ENCODE data around the gene RNU2-1. TPM values are rescaled to one million over a fixed set of nuclear protein-coding genes. Genes with fewer than 3 reads are reported as not detected.
"Not testable (repeated sequence)": the region's sequence is repeated elsewhere in the genome, so short reads cannot be mapped to it uniquely, and the experiment has no call there.

RNU2-1 gene
- total and polyA plus RNA-seq, 12 donors, result 802 to 4,475 (median 3,039) TPM; not detected in 2

- intact Hi-C loops (cut with DNase I), result no loop called here
- no peaks in the 10 kb centered on the region for H3K4me1 ChIP-seq
- DNase-seq, result no peak
- no peak overlapping the region for H3K27ac ChIP-seq
- peaks cover 7 to 100% (median 99%) of the 10 kb centered on the region in 9 donors for H3K36me3 ChIP-seq
- ATAC-seq, result no peak
- WGBS, 2 donors, result 70 to 75% methylated on average over 4 of the region's 4 CpGs
- H3K27me3 ChIP-seq, result no peaks in the 10 kb centered on the region
- no peak overlapping the region for H3K4me3 ChIP-seq
- H3K9me3 ChIP-seq, result no peaks in the 10 kb centered on the region
- TF ChIP-seq, protein P1, sequence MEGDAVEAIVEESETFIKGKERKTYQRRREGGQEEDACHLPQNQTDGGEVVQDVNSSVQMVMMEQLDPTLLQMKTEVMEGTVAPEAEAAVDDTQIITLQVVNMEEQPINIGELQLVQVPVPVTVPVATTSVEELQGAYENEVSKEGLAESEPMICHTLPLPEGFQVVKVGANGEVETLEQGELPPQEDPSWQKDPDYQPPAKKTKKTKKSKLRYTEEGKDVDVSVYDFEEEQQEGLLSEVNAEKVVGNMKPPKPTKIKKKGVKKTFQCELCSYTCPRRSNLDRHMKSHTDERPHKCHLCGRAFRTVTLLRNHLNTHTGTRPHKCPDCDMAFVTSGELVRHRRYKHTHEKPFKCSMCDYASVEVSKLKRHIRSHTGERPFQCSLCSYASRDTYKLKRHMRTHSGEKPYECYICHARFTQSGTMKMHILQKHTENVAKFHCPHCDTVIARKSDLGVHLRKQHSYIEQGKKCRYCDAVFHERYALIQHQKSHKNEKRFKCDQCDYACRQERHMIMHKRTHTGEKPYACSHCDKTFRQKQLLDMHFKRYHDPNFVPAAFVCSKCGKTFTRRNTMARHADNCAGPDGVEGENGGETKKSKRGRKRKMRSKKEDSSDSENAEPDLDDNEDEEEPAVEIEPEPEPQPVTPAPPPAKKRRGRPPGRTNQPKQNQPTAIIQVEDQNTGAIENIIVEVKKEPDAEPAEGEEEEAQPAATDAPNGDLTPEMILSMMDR (IDR thresholded peaks at IDR 0.05), result no peak
Measured at GRCh38 chr17:43200127-43200526, 33.6 kb downstream of the RNU2-1 start.

DNA sequence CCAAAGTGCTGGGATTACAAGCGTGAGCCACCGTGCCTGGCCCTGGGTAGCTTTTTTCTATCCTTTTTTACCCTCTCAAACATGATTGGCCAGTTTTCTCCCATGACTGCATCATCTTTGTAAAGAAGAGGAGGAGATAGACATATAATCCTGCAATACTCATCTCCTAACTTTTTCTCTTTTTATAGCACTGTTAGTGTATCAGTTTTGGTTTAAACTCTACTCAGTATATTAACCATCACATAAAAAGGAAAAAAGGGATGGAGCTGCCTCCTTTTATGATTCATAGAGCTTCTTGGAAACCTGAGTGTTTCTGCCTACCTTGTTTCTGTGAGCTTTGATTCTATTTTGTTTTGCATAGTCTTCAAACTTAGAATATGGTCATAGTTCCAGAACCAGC is 34.1 kb downstream of the RNU2-1 start:
- H3K27ac ChIP-seq, result no peak overlapping the region
- ATAC-seq (no peak), DNase-seq (no peak)
- H3K27me3 ChIP-seq, result no peaks in the 10 kb centered on the region
- TF ChIP-seq, protein P1 (IDR thresholded peaks at IDR 0.05), result no peak
- intact Hi-C loops (cut with DNase I), result no loop called here
- no peak overlapping the region for H3K4me3 ChIP-seq
- H3K4me1 ChIP-seq, result no peaks in the 10 kb centered on the region
- peaks cover 12 to 100% (median 99%) of the 10 kb centered on the region in 9 donors for H3K36me3 ChIP-seq
- WGBS, 2 donors, result 89 to 96% methylated on average over 2 of the region's 2 CpGs
- H3K9me3 ChIP-seq, result no peaks in the 10 kb centered on the region

GRCh38 chr17:43193251-43193650 is 40.5 kb downstream of the RNU2-1 start:
- intact Hi-C loops (cut with DNase I), result no loop called here
- H3K4me3 ChIP-seq, result no peak overlapping the region
- TF ChIP-seq, protein P1 (IDR thresholded peaks at IDR 0.05), result no peak
- DNase-seq (no peak), ATAC-seq (no peak)
- H3K27me3 ChIP-seq, result no peaks in the 10 kb centered on the region
- H3K27ac ChIP-seq, result no peak overlapping the region
- peaks cover 18 to 100% (median 93%) of the 10 kb centered on the region in 9 donors for H3K36me3 ChIP-seq
- no peaks in the 10 kb centered on the region for H3K9me3 ChIP-seq
- 90 to 93% methylated on average over 5 of the region's 5 CpGs for WGBS, 2 donors
- H3K4me1 ChIP-seq, result no peaks in the 10 kb centered on the region

DNA sequence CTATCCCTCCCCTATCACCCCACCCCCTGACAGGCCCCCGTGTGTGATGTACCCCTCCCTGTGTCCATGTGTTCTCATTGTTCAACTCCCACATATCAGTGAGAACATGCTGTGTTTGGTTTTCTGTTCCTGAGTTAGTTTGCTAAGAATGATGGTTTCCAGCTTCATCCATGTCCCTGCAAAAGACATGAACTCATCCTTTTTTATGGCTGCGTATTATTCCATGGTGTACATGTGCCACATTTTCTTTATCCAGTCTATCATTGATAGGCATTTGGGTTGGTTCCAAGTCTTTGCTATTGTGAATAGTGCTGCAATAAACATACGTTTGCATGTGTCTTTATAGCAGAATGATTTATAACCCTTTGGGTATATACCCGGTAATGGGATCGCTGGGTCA is 47.1 kb downstream of the RNU2-1 start:
- WGBS, 2 donors, result 95 to 96% methylated on average over 5 of the region's 5 CpGs
- H3K9me3 ChIP-seq; H3K27me3 ChIP-seq; DNase-seq; ATAC-seq; H3K4me3 ChIP-seq; intact Hi-C loops (cut with DNase I); H3K27ac ChIP-seq; H3K4me1 ChIP-seq: not testable (repeated sequence)
- H3K36me3 ChIP-seq, result peaks cover 3 to 100% (median 61%) of the 10 kb centered on the region in 9 donors

- DNase-seq (no peak), ATAC-seq (no peak)
- intact Hi-C loops (cut with DNase I), result no loop called here
- H3K4me1 ChIP-seq, result peaks cover 0 to 6% (median 0%) of the 10 kb centered on the region in 9 donors
- H3K36me3 ChIP-seq, result peaks cover 0 to 100% (median 57%) of the 10 kb centered on the region in 9 donors
- no peaks in the 10 kb centered on the region for H3K9me3 ChIP-seq
- 93% methylated on average over 3 of the region's 3 CpGs for WGBS, 2 donors
- H3K27me3 ChIP-seq, result no peaks in the 10 kb centered on the region
- H3K4me3 ChIP-seq, result no peak overlapping the region
- TF ChIP-seq, protein P1 (IDR thresholded peaks at IDR 0.05), result no peak
- H3K27ac ChIP-seq, result no peak overlapping the region
Measured at GRCh38 chr17:43183921-43184320, 49.9 kb downstream of the RNU2-1 start.

Other genes starting within 250 kb of the RNU2-1 start
- gene RPL27, start 235.6 kb downstream of the RNU2-1 start, total RNA-seq, result 100 to 1,000 TPM; 388 to 841 (median 519) TPM
- gene RPL27, start 235.6 kb downstream of the RNU2-1 start, polyA plus RNA-seq, result 1,000 to 10,000 TPM; 1,760 to 2,790 TPM
- 10 to 100 TPM in 6 of 10 donors, 1 to 10 TPM in 4; 7.0 to 61.6 (median 13.2) TPM for gene IFI35, start 227.2 kb downstream of the RNU2-1 start, total RNA-seq
- gene IFI35, start 227.2 kb downstream of the RNU2-1 start, polyA plus RNA-seq, result 10 to 100 TPM; 13.0 to 26.0 TPM
- gene VAT1, start 211.6 kb downstream of the RNU2-1 start, total RNA-seq, result 10 to 100 TPM; 48.5 to 99.2 (median 70.8) TPM
- gene VAT1, start 211.6 kb downstream of the RNU2-1 start, polyA plus RNA-seq, result 10 to 100 TPM; 54.6 to 66.5 TPM
- 1 to 10 TPM in 1 of 10 donors, under 1 TPM in 9; 0.16 to 2.3 (median 0.51) TPM for gene RND2, start 208.7 kb downstream of the RNU2-1 start, total RNA-seq
- under 1 TPM; 0.14 to 0.95 TPM for gene RND2, start 208.7 kb downstream of the RNU2-1 start, polyA plus RNA-seq
- gene BRCA1, start 108.6 kb downstream of the RNU2-1 start, total RNA-seq, result 10 to 100 TPM in 3 of 10 donors, 1 to 10 TPM in 7; 4.1 to 12.0 (median 8.2) TPM
- 1 to 10 TPM; 2.2 to 3.1 TPM for gene BRCA1, start 108.6 kb downstream of the RNU2-1 start, polyA plus RNA-seq
- 100 to 1,000 TPM in 7 of 10 donors, 10 to 100 TPM in 3; 80.3 to 120 (median 107) TPM for gene NBR1, start 62.8 kb downstream of the RNU2-1 start, total RNA-seq
- gene NBR1, start 62.8 kb downstream of the RNU2-1 start, polyA plus RNA-seq, result 10 to 100 TPM; 28.5 to 39.9 TPM
- gene TMEM106A, start 22.1 kb downstream of the RNU2-1 start, total RNA-seq, result 10 to 100 TPM in 1 of 10 donors, 1 to 10 TPM in 9; 1.9 to 10.4 (median 2.7) TPM
- 1 to 10 TPM; 1.1 to 3.2 TPM for gene TMEM106A, start 22.1 kb downstream of the RNU2-1 start, polyA plus RNA-seq
- not detected for gene CCDC200, start 5.4 kb downstream of the RNU2-1 start, total RNA-seq
- gene CCDC200, start 5.4 kb downstream of the RNU2-1 start, polyA plus RNA-seq, result not detected
- gene ARL4D, start 165.0 kb upstream of the RNU2-1 start, total RNA-seq, result 1 to 10 TPM; 2.5 to 6.9 (median 3.9) TPM
- 10 to 100 TPM in 1 of 2 donors, 1 to 10 TPM in 1; 7.8 to 13.5 TPM for gene ARL4D, start 165.0 kb upstream of the RNU2-1 start, polyA plus RNA-seq
- gene DHX8, start 250.0 kb upstream of the RNU2-1 start, total RNA-seq, result 10 to 100 TPM; 22.4 to 42.0 (median 29.0) TPM
- 10 to 100 TPM; 19.2 to 24.8 TPM for gene DHX8, start 250.0 kb upstream of the RNU2-1 start, polyA plus RNA-seq